ENCODE results near the gene SH3GL2. TPM values are rescaled to one million over a fixed set of nuclear protein-coding genes. Genes with fewer than 3 reads are reported as not detected.

SH3GL2 gene
- total and polyA plus RNA-seq, 4 donors: 0.06 to 0.08 TPM; not detected in 2

- H3K27me3 ChIP-seq (ENCODE audit: control insufficient read depth in 4 of 4, insufficient read depth in 4 of 4, low read length in 3 of 4): no peaks in the 10 kb centered on the region
- no peak overlapping the region for H3K9ac ChIP-seq (ENCODE audit: low read depth in 1 of 2, low read length in 2 of 2)
- 95% methylated on average over 1 of the region's 1 CpG for WGBS
- DNase-seq (ENCODE audit: low spot score): no peak
- no peak overlapping the region for H3K27ac ChIP-seq (ENCODE audit: low read depth in 1 of 2, low read length in 2 of 2)
- no peaks in the 10 kb centered on the region for H3K9me3 ChIP-seq (ENCODE audit: control insufficient read depth in 4 of 4, low read length in 3 of 4)
- H3K4me3 ChIP-seq (ENCODE audit: low read depth in 1 of 3, low read length in 3 of 3): no peak overlapping the region
- TF ChIP-seq CTCF (IDR thresholded peaks at IDR 0.05; ENCODE audit: low read depth, low read length, missing input control) (no peak), HNF4A (conservative IDR thresholded peaks at IDR 0.05) (no peak), RAD21 (IDR thresholded peaks at IDR 0.05) (no peak), GABPA (IDR thresholded peaks at IDR 0.05 in 1 of 2, conservative IDR thresholded peaks at IDR 0.05 in 1 of 2) (no peak), RXRA (IDR thresholded peaks at IDR 0.05) (no peak), HNF4G (IDR thresholded peaks at IDR 0.05) (no peak), NR2F2 (IDR thresholded peaks at IDR 0.05) (no peak), ATF3 (IDR thresholded peaks at IDR 0.05) (no peak), REST (IDR thresholded peaks at IDR 0.05) (no peak), YY1 (IDR thresholded peaks at IDR 0.05) (no peak), TAF1 (conservative IDR thresholded peaks at IDR 0.05) (no peak), JUND (IDR thresholded peaks at IDR 0.05) (no peak), FOXA1 (IDR thresholded peaks at IDR 0.05) (no peak)
- no peaks in the 10 kb centered on the region for H3K4me1 ChIP-seq (ENCODE audit: control insufficient read depth in 4 of 4, insufficient read depth in 4 of 4, low read length in 3 of 4)
- H3K36me3 ChIP-seq (ENCODE audit: control insufficient read depth in 4 of 4, insufficient read depth in 3 of 4, low read depth in 1 of 4, low read length in 3 of 4): no peaks in the 10 kb centered on the region
Observed at GRCh38 chr9:17825265-17825659, 246.4 kb downstream of the SH3GL2 start.

GRCh38 chr9:17829064-17829463 lies 250.2 kb downstream of the SH3GL2 start:
- no peaks in the 10 kb centered on the region for H3K36me3 ChIP-seq (ENCODE audit: control insufficient read depth in 4 of 4, insufficient read depth in 3 of 4, low read depth in 1 of 4, low read length in 3 of 4)
- no peak overlapping the region for H3K4me3 ChIP-seq (ENCODE audit: low read depth in 1 of 3, low read length in 3 of 3)
- H3K4me1 ChIP-seq (ENCODE audit: control insufficient read depth in 4 of 4, insufficient read depth in 4 of 4, low read length in 3 of 4): no peaks in the 10 kb centered on the region
- no peak overlapping the region for H3K9ac ChIP-seq (ENCODE audit: low read depth in 1 of 2, low read length in 2 of 2)
- no peaks in the 10 kb centered on the region for H3K27me3 ChIP-seq (ENCODE audit: control insufficient read depth in 4 of 4, insufficient read depth in 4 of 4, low read length in 3 of 4)
- H3K9me3 ChIP-seq (ENCODE audit: control insufficient read depth in 4 of 4, low read length in 3 of 4): no peaks in the 10 kb centered on the region
- no peak for DNase-seq (ENCODE audit: low spot score)
- no peak overlapping the region for H3K27ac ChIP-seq (ENCODE audit: low read depth in 1 of 2, low read length in 2 of 2)
- no peak for TF ChIP-seq REST (IDR thresholded peaks at IDR 0.05)
- no peak for TF ChIP-seq GABPA (IDR thresholded peaks at IDR 0.05 in 1 of 2, conservative IDR thresholded peaks at IDR 0.05 in 1 of 2)
- no peak for TF ChIP-seq HNF4A (conservative IDR thresholded peaks at IDR 0.05)
- TF ChIP-seq RXRA (IDR thresholded peaks at IDR 0.05): no peak
- no peak for TF ChIP-seq HNF4G (IDR thresholded peaks at IDR 0.05)
- TF ChIP-seq FOXA2 (IDR thresholded peaks at IDR 0.05): no peak
- no peak for TF ChIP-seq SP1 (IDR thresholded peaks at IDR 0.05)
- no peak for TF ChIP-seq RAD21 (IDR thresholded peaks at IDR 0.05)
- TF ChIP-seq YY1 (IDR thresholded peaks at IDR 0.05): no peak
- no peak for TF ChIP-seq MAX (IDR thresholded peaks at IDR 0.05)
- no peak for TF ChIP-seq EGR1 (IDR thresholded peaks at IDR 0.05; ENCODE audit: low read depth in 2 of 2)
- no peak for TF ChIP-seq TAF1 (conservative IDR thresholded peaks at IDR 0.05)
- no peak for TF ChIP-seq JUND (IDR thresholded peaks at IDR 0.05)
- no peak for TF ChIP-seq ZBTB33 (IDR thresholded peaks at IDR 0.05)
- TF ChIP-seq NR2F2 (IDR thresholded peaks at IDR 0.05): no peak
- no peak for TF ChIP-seq CTCF (IDR thresholded peaks at IDR 0.05; ENCODE audit: low read depth, low read length, missing input control)
- no peak for TF ChIP-seq FOXA1 (IDR thresholded peaks at IDR 0.05)

Data from liver (tissue), 9 donors.